Suppressor macrophage (primary cell): Measurements from ENCODE around the gene E2F6.

Source experiments
- DNase-seq, 4 experiments: peaks; one replicate each; pipeline ENCODE4 v3.0.0-alpha.2; 2020 to 2022

E2F6 gene

DNA sequence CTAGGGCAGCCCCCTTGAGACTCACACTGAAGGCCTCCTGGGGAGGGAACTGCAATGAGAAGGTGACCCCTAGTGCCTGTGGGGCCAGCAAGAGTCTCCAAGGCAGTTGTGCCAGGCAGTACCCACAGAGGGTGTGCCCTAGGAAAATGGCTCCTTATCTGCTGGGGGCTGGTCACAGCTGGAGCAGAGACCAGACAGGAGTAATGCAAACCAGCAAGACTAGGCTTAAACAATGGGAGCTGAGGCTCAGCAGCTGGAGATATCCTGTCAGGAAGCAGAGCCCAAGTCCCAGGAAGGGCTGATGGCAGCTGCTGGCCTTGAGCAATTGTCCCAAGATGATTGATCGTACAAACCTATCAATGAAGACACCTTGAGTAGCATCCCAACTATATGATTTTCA, 26.8 kb upstream of the E2F6 start:
- DNase-seq, result no peak

DNA sequence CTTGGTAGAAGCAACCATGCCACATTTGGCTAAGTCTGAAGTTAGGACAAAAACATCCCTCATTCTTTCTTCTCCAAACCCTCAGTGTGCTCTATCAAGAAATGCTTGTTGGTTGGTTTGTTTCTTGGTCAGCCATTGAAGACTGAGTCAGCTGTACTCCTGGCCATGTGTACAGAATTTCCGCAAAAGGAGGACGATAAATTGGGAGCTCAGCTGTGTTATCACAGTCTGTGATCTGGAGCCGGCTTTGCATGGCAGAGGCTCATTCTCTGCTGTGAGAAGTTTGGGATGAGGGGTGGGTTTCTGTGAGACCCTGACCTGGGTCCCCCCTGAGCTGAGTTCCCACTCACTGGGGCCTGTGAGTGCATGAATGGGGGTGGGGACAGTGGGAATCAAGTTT, 26.3 kb upstream of the E2F6 start:
- no peak for DNase-seq

DNA sequence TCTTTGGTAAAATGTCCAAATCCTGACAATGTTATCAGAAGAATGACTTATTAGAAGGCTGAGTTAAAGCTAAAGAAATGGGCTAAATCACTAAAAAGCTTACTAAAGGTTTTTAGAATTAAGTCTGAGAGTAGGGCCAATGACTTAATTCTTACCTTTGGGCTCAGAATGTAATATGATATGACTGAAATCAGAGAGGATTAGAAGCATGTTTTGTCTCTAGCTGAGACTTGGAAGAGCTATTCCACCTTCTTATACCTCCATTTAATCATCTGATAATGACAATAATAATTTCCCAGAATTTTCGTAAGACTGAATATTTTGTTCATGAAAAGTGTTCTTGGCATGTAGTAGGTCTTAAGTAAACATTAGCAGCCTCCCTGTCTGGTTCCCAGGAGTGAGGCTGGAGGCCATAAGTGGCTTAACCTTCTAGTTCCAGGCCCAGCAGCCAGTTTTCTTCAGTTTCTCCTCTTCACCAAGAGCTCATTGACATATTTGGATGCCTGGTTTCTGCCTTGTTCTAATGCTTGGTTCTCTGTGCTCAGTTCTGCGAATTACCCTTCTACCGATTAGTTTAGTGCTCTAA, 25.5 kb upstream of the E2F6 start:
- DNase-seq, result no peak

DNA sequence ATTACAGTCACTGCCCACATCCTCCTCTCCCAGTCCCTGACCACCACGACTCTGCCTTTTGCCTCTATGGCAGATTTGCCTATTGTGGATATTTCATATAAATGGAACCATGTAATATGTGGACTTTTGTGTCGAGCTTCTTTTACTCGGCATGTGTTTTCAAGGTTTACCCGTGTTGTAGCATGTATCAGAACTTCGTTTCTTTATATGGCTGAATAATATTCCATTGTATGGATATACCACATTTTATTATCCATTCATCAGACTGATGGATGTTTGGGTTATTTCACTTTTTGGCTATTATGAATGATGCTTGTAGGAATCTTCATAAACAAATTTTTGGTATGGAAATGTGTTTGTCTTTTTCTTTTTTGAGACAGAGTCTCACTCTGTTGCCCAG, 24.2 kb upstream of the E2F6 start:
- no peak for DNase-seq

DNA sequence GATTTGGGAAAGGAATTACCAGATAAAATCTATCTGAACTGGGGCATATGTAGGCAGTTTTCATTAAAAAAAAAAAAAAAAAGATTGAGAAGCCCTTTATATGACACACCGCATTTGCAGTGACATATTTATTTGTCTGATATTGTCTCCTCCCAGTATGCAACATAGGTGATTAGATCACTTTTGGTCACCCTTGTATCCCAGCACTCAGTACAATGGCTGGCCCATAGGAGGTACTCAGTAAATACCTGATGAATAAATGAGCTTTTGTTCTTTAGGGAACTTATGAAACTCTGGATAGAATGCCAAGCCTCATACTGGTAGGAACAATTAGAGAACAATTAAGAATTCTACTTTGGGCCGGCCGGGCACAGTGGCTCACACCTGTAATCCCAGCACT, 22.8 kb upstream of the E2F6 start:
- DNase-seq, result no peak

DNA sequence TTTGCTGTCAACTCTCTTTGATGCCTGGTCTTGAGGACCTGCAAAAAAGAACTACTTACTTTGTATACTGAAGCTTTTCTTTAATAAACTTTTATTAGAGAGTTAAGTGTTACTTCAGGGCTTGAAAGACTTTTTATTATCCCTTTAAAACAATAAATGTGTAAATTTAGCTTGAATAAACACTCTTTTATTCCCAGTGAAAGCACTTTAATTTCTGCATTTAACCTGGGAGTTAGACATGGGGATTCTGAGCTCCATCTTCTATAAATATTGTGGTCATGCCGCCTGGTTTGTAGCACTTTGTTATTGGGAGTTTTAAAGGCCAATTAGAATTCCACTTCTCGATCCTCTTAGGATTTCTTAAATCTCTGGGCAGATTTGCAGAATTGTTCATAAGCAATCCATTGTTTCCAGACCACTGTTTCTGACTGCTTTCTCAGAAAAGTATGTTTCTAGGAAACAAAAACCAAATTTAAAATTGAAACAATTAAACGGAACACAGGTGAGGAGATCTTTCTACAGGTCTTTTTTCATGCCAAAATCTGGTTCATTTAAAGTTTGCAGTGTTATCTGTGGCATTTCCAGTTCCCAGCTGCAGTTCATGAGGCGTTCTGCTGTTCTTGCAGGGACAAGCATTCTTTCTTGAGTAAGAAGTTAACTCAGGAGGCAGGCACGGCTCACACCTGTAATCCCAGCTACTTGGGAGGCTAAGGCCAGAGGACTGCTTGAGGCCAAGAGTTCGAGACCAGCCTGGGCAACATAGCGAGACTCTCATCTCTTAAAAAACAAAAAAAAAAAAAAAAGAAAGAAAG, 18.1 kb upstream of the E2F6 start:
- no peak for DNase-seq

DNA sequence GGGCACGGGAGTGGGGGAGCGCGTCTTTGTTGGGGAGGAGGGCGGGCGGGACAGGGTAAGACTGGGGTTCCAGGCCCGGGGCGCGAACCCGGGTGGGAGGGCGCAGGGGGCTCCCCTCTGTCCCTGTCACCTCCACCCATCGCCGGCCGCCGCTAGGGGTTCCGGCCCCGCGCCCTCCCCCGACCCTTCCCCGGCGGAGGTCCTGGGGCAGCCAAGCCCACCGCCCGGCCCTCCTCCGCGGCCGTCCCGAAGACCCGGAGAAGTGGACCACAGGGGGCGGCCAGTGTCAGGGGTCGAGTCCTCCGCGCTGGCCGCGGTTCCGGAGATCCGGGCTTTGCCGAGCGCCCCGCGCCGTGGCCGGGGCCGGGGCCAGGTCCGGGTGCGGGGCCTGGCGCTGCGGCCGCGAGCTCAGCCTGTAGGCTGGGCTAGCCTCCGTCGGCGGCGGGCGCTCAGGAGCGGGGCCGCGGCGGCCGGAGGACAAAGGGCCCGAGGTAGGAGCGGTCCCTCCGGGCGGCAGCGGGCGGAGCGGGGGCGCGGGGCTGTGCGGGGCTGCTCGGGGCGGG, 16.6 kb upstream of the E2F6 start:
- peak in 2 of 4 experiments; percentile 13 to 14 for DNase-seq

DNA sequence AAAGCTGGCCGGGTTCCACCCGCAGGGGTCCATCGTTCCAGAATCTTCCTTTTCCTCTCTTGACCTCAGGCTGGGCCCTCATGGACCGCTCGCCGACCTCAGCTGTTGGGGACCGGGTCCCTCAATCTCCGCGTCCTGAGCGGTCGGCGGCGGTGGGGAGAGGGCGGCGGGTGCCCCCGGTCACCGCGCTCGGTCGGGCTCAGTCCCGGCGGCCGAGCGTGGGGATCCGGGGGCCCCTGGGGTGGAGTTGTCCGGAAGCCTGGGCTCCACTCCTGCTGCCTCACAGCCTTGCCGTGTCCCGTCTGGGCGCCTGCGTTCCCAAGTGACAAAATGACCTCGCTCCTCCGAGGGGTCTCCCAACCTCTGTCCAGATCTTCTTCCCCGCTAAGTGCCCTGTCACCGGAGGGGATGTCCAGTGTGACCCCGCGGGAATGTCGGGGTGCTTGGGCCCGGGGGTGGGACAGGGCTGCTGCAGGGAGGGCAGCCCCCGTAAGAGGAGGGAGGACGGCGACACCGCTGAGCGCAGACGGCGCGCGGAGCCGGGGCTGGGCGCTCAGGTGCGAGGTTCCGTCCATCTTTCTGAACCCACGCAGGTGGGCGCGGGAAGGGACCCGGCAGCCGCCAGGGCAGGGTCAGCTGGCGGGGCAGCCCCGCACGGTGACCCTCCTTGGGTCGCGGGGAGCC, 16.0 kb upstream of the E2F6 start:
- no peak for DNase-seq

DNA sequence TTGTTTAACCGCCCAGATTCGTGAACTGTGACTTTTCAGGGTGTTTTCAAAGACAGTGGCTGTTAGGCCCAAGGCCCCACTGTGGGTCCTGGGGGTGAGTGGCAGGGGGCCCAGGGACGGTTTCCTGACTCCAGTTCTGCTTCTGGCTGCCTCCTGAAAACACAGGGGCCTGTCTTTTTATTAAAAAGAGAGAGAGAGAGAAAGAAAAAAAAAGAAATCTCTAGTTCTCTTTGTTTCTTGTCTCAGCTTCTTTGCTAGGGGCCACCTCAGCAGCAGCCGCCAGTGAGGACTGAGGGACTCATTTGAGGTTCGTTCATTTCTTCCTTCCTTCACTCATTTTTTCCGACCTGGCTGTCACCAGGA, 15.4 kb upstream of the E2F6 start:
- DNase-seq, result no peak

DNA sequence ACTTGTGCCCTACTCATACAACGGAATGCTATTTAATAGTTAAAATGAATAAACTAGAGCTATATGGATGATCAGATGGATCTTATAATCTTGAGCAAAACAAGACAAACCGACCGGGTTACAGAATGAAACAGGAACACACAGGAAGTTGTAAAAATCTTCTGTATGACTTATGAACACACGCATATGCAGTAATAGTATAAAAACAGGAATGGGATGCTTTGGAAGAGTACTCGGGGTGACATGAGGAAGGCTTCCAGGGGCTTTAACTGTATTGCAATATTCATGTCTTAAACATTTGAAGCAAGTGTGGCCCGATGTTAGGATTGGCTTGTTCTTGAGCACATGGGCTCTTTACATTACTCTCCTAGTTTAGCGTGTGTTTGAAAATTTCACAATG, 14.9 kb upstream of the E2F6 start:
- no peak for DNase-seq

DNA sequence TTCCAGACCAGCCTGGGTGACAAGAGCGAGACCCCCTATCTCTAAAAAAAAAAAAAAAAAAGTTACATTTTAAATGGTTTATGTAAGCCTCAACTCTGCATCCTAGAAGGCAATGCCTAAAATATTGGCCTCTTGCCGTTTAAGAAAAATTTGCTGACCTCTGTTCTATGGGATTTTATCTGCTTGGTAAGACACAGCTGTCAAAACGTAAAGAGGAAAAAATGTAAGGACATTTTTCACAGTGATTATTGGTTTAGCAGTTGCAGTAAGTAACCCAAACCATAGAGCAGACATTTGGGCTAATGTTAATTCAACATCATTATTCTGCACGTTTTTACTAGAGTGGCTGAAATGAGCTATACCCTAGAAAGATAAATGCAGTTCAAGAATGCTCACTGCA, 14.4 kb upstream of the E2F6 start:
- no peak for DNase-seq

DNA sequence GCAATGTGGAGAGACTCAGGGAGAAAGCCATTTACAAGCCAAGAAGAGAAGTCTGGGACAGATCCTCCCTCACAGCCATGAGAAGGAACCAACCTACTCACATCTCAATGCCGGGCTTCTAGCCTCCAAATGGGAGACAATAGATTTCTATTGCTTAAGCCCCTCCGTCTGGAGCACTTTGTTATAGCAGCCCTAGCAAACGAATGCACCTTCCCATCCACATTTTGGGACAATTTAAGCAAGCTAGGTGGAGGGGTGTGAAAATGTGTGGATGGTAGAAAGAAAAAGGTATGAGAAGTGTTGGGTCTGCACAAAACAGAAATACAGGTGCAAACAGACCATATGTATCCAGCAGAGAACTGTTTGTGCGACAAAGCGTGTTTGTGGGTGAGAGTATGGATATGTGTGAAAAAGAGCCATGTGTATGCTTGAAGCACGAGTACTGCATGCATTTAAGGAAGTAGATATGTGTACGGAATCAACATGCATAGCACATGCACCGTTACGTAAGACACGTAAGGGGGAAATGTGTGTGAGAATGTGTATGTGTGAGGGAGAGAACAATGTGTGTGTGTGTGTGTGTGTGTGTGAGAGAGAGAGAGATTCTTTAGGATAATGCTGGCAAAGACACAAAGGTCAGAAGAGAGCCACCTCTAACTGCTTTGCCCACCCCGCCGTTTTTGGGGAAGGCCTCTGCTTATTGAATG, 13.1 kb upstream of the E2F6 start:
- DNase-seq, result peak; percentile 8 to 60 (median 38)

DNA sequence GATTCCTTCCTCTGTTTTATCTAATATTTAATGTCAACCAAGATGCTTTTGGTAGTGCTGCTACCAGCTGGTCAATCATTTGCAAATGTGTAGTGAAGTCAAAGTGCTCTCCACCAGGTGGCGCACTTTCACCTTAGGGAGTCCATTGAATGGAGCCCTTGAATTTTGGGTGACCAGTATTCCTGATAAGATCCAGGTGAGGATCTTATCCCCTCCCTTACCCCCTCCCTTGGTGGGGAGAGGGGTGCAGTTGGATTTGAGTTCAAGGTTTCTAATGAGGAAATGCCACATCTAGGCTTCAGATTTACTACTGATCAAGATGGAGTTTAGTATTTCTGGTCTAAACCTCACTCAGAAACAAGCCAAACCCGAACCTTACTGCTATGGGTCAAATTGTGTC, 12.0 kb upstream of the E2F6 start:
- DNase-seq, result peak; percentile 90 to 96 (median 93)

DNA sequence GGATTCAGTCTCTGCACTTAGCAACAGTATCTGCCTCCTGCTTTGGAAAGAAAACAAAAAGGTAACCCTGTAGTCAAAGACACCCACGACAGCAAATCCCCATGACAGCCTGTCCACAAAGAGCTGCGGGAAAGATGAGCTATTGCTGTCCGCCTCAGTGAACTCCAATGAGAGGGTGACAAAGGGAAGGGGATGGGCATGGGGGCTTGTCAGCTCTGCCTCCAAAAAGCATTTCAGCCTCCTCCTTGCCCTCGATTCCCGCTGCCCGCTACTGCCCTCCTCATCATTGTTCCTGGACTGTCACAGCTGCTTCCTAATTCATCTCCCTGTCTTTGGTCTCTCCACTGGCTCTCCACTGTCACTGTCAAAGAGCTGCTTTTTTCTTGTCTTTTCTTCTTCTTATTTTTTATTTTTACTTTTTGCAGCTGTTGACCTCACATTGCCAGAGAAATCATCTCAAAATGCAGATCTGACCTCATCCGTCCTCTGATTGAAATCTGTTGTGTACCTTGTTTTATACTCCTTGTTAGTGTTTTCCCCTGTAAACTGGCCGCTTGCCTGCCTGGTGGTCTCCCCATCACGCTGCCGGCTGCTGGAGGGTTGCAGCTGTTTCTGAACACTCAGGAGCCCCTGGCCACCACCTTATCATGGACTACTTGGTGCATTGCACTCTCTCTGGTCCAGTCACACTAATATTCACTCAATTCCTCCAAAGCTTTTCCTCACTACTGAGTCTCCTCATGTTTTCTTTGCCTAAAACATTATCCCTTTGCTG, 7.9 kb upstream of the E2F6 start:
- no peak for DNase-seq

DNA sequence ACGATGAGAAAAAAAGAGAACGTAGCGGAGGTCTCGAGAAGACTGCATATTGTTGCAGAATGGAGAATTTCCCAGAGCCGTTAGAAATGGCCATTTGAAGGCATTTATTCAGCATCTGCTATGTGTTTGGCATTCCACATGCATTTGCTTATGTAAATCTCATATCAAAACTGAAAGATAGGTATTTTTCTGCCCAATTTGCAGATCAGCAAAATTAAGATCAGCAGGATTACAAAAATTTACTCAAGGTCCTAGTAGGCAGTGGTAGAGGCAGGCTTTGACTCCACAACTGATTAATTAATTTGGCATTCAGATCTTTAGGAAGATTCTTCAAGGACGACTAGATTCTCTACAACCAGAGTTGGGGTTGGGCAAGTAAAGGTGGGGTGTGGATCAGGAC, 1.8 kb upstream of the E2F6 start:
- DNase-seq, result no peak

DNA sequence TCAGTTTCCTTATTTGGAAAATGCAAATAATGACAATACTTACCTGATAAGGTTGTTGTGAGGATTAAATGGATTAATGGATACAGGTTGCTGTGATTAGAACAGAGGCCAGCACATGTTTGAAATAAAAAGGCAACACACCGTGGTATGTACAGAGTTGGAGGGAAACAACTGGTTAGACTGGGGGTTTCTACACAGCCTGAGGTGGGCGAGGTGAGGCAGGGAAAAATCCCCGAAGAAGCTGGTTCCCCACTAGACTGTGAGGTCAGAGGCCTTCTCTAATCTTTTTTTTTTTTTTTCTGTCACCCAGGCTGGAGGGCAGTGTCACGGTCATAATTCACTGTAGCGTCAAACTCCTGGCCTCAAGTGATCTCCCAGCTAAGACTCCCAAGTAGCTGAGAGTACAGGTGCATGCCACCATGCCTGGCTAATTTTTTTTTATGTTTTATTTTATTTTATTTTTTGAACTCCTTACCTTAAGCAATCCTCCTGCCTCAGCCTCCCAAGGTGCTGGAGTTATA, 1.2 kb upstream of the E2F6 start:
- DNase-seq, result no peak

DNA sequence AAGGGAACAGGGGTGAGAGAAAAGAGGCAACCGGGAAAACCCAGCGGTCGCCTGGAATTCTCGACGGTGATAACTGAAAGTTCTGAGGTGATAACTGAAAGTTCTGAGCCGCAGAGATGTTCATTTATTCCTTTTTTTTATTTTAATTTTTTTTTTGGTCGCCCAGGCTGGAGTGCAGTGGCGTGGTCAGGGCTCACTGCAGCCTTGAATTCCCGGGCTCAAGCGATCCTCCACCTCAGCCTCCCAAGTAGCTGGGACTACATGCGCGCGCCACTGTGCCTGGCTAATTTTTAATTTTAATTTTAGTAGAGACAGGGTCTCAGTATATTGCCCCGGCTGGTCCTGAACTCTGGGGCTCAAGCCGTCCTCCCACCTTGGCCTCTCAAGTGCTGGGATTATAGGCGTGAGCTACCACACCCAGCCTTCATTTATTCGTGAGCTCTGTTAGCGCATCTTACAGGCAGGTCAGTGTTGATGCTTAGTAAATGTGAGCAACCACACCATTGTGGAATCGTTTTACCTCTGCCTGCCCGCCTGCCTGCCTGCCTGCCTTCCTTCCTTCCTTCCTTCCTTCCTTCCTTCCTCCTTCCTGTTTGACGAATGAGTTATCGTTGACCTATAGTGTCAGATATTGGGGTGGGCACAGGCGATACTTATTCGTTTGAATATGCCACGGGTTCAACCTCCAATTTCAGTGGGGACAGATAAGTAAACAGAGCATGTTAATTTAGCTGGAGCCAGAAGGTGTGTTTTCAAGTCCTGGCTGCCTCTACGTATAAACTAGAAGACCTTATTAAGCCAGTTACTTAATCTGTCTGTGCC, 557 bp upstream of the E2F6 start:
- DNase-seq, result no peak

DNA sequence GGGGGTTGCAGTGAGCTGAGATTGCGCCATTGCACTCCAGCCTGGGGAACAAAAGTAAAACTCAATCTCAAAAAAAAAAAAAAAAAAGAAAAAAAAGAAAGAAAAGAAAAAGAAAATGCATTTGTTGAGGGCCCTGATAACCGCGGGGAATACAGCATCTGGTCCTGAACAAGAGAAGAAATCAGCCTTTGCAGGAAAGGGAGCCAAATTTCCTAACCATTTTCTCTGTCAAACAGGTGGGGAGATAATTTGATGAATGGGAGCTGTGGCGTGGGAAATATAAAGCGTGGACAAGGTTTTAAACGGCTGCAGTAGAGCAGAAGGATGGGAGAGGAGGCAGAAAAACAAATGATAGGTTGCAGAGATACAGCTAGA, 864 bp downstream of the E2F6 start:
- no peak for DNase-seq

DNA sequence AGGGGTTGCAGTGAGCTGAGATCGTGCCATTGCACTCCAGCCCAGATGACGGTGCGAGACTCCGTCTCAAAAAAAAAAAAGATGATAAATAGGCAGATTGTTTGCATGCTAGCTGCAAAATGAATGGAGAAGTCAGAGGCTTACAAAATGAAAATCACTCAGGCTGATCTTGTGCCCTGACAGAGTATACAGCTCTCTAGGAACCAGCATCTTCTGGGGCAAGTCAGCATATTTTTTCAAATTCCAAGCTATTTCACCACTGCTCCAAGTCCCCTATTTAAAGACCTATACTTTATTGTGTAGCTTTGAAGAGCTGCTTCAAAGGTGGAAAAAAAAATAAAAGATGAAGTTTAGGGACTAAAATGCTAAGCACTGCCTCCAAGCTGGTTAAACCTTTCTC, 6.1 kb downstream of the E2F6 start:
- no peak for DNase-seq

DNA sequence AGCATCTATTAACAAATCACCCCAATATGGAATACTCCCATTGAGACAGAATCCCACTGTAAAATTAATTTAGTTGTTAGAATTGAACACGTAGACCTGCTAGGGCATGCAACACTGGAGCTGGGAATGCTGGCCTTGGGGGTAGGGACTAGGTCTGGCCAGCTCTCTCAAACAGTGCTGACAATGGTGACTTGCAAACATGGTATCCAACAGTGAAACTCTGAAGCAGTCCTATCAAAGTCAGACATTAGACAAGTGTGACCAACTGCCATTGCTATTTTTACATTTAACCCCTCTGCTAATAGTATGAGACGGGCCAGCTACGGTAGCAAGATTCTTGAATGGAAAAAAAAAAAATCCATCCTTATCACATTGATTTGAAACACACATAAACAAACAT, 7.2 kb downstream of the E2F6 start:
- no peak for DNase-seq

DNA sequence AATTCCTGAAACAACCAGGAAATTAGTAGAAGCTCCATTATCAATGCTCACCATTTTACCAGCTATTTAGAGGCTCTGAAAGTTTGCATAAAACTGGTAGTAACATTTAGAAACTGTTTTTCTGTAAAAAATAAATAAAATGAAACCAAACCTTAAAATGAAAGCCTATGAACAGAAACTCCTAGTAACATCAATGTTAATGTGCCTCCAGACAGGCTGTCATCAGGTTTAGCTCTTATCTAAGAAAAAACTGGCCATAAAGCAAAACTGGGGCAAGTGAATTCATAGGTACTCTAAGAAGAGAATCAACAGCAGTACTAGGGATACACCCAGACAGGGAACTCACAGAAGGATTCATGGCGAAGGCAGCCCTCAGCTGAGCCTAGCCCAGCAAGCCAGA, 8.0 kb downstream of the E2F6 start:
- DNase-seq, result no peak
